Esophagus muscularis mucosa (tissue), 4 donors: ENCODE data around the gene ZEB2.

ENCODE experiments used
- EP300 ChIP-seq: sonication (generic); formaldehyde crosslinking; IDR thresholded peaks from one replicate; pipeline ENCODE4 v1.6.1; 2017; ENCODE audit warnings: antibody characterized with exemption
- POLR2A ChIP-seq: fragments of 450-650 bp; IDR thresholded peaks from one replicate; pipeline ENCODE4 v1.6.1; 2017; ENCODE audit warnings: antibody characterized with exemption, moderate library complexity, mild to moderate bottlenecking, low read depth
- POLR2AphosphoS5 ChIP-seq, 2 donors: sonication (generic); formaldehyde crosslinking; IDR thresholded peaks; one replicate each; pipeline ENCODE4 v1.6.1; 2017; ENCODE audit warnings: antibody characterized with exemption in 2 of 2
- TF ChIP-seq, protein P1 (sequence below), 3 experiments: fragments of 200-600 bp in 2 of 3; fragments of 450-650 bp in 1 of 3; sonication (generic) in 2 of 3; IDR thresholded peaks; one replicate each; pipeline ENCODE4 v1.5.1; 2017 to 2019; ENCODE audit warnings: antibody characterized with exemption in 3 of 3, mild to moderate bottlenecking in 2 of 3, moderate library complexity in 1 of 3

DNA sequence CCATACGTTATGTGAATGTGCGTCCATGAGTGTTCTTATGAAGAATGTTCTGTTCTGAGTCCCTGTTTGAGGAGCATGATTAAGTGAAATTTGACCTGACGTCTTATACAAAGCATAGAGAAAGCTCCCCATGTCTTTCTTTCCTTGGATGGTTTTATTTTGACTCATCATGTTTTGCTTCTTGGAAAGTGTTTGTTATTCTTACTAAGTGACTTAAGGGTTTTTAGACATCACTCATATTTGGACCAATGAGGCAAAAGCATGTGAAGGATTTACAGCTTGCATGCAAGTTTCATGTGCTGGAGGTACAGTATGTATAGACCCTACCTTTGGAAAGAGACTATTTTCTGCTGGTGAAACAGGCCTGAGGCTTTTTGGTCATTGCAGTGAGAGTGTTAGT, 33.5 kb upstream of the ZEB2 start:
- TF ChIP-seq, protein P1, sequence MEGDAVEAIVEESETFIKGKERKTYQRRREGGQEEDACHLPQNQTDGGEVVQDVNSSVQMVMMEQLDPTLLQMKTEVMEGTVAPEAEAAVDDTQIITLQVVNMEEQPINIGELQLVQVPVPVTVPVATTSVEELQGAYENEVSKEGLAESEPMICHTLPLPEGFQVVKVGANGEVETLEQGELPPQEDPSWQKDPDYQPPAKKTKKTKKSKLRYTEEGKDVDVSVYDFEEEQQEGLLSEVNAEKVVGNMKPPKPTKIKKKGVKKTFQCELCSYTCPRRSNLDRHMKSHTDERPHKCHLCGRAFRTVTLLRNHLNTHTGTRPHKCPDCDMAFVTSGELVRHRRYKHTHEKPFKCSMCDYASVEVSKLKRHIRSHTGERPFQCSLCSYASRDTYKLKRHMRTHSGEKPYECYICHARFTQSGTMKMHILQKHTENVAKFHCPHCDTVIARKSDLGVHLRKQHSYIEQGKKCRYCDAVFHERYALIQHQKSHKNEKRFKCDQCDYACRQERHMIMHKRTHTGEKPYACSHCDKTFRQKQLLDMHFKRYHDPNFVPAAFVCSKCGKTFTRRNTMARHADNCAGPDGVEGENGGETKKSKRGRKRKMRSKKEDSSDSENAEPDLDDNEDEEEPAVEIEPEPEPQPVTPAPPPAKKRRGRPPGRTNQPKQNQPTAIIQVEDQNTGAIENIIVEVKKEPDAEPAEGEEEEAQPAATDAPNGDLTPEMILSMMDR (IDR thresholded peaks at IDR 0.05), result no peak
- TF ChIP-seq POLR2A (no peak), POLR2AphosphoS5 (IDR thresholded peaks at IDR 0.05) (no peak), EP300 (no peak)
